HG03575 (cell line): ENCODE results near the gene FBXO41.

Experiments
- ATAC-seq: cut with Tn5 transposase; IDR thresholded peaks from one replicate; pipeline ENCODE4 v1.9.1; 2021; ENCODE audit not compliant: unreplicated experiment, insufficient number of reproducible peaks, low FRiP score; ENCODE audit errors: extremely low read depth

FBXO41 gene

GRCh38 chr2:73284296-73285158 lies at the start of gene FBXO41:
TSS of gene FBXO41 (minus strand) at chr2:73284478. CDS start at chr2:73269630, 14,848 bp downstream.
- ATAC-seq = no peak

GRCh38 chr2:73334045-73334444 lies 49.8 kb upstream of the FBXO41 start:
- no peak for ATAC-seq

DNA sequence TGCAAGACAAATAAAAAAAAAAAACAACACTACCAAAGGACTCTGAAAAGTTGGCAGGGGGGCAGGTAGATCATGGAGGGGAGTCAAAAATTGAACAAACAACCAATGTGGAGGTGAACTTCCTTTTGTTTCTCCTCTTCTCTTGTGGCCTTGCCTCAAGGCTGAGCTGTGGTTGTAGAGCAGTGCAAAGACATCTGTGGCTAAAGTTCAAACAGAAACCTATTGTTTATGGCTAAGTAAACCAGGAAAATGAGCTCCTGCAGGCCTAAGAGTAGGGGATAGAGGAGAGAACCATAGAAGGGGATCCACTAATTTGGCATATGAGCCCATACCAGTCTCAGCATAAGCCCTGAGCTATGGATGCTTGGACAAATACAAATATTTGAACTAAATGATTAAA lies 49.3 kb upstream of the FBXO41 start:
- no peak for ATAC-seq

DNA sequence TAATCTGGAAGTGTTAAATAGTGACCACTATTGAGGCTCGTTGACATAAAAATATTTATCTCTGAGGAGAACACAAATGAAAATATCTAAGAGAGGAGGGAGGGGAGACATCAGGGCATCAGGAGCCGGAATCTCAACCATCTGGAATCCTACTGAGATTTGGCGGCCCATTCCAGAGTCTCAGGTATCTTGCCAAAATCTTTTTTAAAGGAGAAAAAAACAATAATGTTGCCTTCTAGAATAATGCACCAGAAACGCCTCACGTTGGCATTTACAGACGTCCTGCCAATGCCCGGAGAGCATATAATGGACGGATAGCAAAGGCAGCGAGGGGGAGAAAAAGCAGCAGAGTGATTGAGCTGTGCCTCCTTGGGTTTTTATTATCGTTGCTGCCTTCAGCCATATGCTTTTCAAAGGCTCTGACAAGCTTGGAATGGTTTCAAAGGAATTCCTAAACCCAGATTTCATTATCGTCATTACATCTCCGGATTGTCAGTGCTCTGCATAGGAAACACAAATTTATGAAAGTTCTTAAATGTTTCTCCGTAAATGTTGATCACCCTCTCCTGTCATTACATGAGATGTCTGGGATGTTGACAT lies 39.9 kb upstream of the FBXO41 start:
- ATAC-seq = no peak

- ATAC-seq = no peak
Observed at GRCh38 chr2:73323551-73323950, 39.3 kb upstream of the FBXO41 start.

GRCh38 chr2:73314441-73314840 lies 30.2 kb upstream of the FBXO41 start:
- no peak for ATAC-seq

DNA sequence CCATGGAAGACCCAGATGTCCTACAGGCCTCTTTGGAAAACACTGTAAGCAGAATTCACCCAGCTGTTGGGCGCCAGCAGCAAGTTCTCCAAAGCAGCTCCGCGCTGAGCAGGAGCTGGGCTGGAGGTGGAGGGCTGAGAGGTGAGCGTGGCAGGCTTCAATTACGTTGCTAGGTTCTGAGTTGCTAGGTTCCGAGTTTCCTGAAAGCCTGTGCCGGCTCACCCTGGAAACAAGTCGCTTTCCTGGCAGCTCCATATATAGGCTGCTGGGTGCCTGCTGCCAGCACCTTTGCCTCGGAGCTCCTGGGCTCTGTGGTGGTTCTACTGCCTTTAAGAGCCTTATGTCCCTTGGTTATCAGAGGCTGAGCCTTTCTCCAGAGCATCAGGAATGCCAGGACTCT lies 23.4 kb upstream of the FBXO41 start:
- ATAC-seq = no peak

- ATAC-seq = no peak
Observed at GRCh38 chr2:73301636-73302035, 17.4 kb upstream of the FBXO41 start.

- ATAC-seq = no peak
Observed at GRCh38 chr2:73300926-73301325, 16.6 kb upstream of the FBXO41 start.

DNA sequence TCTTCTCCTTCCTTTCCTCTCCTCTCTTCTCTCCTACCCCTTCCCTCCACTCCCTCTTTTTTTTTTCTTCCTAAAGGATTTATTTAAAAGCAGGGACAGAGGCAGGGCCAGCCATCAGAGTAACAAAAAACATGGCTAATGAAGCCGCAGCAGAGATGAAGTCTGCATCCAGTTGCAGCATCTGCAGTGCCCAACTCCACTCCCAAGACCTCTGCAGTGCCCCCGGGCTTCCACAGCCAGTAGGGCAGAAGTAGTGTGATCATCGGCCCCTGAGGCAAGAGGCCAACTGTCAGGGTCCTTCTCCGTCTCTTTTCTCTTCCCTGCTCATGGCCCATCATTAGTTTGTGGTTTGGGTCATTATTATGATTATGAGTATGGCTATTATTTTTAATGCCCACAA lies 13.3 kb upstream of the FBXO41 start:
- ATAC-seq = no peak

DNA sequence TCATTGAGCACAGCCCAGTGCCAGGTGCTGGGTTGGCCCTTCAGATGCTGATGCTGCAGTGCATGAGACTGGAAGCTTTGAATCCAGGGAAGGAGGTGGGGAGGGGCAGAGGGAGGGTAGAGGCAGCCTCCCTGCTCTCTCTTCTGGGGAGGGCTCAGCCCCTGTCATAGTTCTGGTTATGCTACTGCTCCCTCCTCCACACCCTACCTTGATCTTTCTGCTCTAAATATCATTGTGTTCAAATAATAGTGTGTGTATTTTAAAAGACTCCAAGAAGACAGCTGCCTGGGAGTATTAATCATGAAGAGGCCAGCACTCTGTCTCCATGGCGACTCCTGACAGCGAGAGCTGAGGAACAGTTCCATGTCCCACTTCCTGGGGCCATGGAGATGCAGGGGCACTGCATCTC lies 12.9 kb upstream of the FBXO41 start:
- ATAC-seq = no peak

DNA sequence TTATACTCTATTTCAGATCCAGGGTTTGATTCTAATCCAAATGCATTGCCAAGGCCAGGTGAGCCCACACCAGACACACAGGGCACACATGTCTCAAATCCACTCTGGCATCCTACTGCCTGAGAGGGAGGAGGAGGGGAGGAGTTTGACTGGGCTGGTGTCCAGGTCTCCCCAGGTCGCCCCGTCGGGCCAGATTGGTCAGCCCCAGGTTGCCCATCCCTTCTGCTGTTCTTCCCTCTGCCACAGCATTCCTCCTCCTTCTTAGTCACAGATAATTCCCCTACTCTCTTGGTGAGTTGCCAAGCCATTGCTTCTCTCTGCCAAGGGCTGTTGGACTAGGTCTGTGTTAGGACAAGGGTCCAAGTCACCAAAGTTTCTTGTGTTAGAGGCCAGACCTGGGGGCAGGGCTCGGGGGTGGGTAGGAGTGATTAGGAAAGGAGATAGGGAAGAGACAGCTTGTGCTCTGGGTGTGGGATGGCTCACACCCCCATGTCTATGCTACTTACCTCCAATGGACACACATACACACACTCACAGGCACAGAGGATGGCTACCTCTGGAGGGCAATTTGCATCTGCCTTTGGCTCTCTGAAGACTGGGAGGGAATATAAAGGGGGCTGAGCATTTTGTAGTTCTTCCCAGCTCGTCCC lies 11.6 kb upstream of the FBXO41 start:
- no peak for ATAC-seq

- ATAC-seq = no peak
Observed at GRCh38 chr2:73294239-73294638, 10.0 kb upstream of the FBXO41 start.

DNA sequence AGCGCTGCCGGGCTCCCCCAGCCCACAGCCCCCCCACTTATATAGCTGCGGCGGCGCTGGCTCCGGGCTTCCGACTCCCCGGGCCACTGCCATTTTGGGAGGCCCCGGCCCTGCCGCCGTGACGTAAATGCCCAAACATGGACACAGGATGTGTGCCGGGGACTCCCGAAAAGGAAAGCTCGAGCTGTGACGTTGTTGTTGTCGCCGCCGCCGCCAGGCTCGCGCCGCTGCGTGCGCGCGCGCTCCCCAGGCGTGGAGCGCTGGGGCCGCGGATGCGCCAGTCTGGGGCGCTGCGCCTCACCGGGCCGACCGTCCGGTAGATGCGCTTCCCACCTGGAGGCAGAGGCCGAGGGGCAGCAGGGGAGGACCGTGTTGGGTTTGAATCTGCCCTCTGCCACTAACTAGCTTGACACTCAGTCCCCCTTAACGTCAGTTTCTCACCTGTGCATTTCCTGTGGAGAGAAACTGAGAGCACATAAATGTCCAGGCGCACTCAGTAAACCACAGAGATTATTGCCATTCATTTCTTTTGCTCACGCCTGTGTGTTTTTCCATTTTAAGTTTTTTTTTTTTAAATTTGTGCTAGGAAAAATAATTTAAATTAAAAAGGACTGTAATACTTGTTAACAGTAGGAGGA lies 9.4 kb upstream of the FBXO41 start, which contains the start of gene EGR4:
Gene EGR4 (minus strand): TSS at position 15 of the 638 bp plus-strand sequence. CDS start 231 bp downstream, outside the sequence.
- ATAC-seq = peak; percentile 72

DNA sequence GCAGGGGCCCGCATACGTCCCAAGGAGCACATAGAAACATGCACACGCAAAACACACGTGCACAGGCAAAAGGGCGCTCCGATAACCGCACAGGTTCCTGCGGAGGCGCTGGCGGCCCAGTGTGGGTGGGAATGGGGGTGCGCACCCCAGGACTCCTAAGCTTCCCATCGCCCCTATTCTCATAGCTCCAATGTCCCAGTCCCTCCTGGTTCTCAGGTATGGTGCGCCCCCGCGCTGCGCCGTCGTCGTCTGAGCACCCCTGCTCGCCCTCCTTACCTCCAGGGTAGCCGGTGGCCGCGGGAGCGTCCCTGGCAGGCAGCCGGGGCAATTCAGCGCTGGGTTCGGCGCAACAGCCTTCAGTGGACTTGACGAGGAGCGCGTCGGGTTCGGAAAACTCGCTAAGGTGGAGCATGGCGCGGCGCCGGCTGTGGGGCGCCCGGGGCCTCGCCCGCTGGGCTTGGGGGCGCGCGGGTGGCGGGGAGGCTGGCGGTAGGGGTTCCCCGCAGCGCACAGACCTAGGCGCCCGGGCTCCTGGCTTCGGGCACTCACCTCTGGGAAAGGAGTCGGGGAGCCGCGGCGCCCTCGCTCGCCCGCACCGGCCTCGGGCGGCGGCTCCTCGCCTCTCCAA lies 8.7 kb upstream of the FBXO41 start:
- ATAC-seq = no peak

- no peak for ATAC-seq
Observed at GRCh38 chr2:73292316-73292905, 8.1 kb upstream of the FBXO41 start.

GRCh38 chr2:73291461-73292315 lies 7.4 kb upstream of the FBXO41 start:
- ATAC-seq = no peak

DNA sequence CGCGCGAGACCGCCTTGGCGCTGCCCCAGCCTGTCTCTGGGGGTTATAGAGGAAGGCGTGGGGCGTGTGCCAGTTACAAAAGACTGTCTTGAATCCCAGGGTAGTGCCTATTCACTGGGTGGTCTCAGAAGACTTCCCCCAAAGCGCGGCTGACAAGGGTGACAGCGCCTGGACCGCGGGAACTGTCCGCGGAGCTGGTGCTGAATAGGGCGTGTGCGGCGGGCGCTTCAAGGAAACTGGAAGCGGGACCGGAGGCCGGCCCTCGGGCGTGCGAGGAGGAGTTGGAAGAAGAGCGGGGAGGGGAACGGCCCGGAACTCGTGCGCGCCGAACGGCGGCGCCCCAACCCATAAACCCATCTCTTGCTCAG lies 6.8 kb upstream of the FBXO41 start:
- no peak for ATAC-seq
